Adrenal gland (tissue), 5 donors: Measurements from ENCODE around the gene PUSL1.

Experiments used
- POLR2A ChIP-seq, 2 donors: fragments of 450-650 bp; IDR thresholded peaks; one replicate each; pipeline ENCODE4 v1.6.1; 2017; ENCODE audit warnings: antibody characterized with exemption in 2 of 2, mild to moderate bottlenecking in 2 of 2, moderate library complexity in 1 of 2
- TF ChIP-seq, protein P1 (sequence below), 6 experiments: fragments of 450-650 bp in 4 of 6; fragments of 200-600 bp in 2 of 6; sonication (generic) in 1 of 6; IDR thresholded peaks; 1 replicate in 5 of 6; 2 replicates in 1 of 6; pipeline versions ENCODE4 v1.5.1 to v1.8.0; 2016 to 2021; ENCODE audit warnings: antibody characterized with exemption in 6 of 6, mild to moderate bottlenecking in 2 of 6, moderate library complexity in 1 of 6
- donor health status: DM: no; HTN: no; CAD: no.

DNA sequence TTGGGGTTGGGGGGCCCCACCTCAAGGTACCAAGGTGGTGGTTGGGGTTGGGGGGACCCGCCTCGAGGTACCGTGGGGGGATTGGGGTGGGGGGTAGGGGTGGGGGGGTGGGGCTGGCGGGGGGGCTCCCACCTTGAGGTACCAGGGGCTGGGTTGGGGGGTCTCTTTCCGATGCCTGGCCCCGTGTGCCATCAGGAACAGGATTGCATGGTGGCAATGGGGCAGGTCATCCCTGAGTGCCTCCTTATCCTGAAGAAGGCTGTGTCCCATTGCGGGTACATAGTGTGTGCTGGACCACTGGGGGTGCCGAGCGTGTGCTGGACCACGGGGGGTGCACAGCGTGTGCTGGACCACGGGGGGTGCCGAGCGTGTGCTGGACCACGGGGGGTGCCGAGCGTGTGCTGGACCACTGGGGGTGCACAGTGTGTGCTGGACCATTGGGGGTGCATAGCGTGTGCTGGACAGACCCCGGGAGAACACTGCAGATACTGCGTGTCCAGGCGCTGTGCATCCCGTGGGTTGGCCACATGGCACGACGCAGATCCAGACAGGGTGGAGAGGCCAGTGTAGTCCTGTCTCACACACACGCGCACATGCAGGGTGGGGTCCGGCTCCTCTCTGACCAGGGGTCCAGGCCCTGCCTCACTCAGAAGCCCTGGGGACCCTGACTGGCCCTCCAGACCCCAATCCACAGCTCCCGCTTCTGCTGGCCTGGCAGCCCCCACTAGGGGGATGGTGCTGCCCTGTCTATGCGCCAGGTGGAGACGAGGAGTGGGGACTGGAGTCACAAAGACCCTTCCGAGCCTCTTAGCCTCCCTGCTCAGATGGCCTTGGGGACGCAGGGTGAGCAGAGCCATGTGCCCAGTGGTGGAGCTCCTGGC lies 23.9 kb upstream of the PUSL1 start:
- no peak for TF ChIP-seq POLR2A (IDR thresholded peaks at IDR 0.05)
- TF ChIP-seq, protein P1, sequence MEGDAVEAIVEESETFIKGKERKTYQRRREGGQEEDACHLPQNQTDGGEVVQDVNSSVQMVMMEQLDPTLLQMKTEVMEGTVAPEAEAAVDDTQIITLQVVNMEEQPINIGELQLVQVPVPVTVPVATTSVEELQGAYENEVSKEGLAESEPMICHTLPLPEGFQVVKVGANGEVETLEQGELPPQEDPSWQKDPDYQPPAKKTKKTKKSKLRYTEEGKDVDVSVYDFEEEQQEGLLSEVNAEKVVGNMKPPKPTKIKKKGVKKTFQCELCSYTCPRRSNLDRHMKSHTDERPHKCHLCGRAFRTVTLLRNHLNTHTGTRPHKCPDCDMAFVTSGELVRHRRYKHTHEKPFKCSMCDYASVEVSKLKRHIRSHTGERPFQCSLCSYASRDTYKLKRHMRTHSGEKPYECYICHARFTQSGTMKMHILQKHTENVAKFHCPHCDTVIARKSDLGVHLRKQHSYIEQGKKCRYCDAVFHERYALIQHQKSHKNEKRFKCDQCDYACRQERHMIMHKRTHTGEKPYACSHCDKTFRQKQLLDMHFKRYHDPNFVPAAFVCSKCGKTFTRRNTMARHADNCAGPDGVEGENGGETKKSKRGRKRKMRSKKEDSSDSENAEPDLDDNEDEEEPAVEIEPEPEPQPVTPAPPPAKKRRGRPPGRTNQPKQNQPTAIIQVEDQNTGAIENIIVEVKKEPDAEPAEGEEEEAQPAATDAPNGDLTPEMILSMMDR (IDR thresholded peaks at IDR 0.05), result no peak
